ENCODE results near the gene CT45A10. TPM values are rescaled to one million over a fixed set of nuclear protein-coding genes. Genes with fewer than 3 reads are reported as not detected.
"Not testable (repeated sequence)": the region's sequence is repeated elsewhere in the genome, so short reads cannot be mapped to it uniquely, and the experiment has no call there.

CT45A10 gene
- total RNA-seq, 4 donors from 2014 or later: not detected

DNA sequence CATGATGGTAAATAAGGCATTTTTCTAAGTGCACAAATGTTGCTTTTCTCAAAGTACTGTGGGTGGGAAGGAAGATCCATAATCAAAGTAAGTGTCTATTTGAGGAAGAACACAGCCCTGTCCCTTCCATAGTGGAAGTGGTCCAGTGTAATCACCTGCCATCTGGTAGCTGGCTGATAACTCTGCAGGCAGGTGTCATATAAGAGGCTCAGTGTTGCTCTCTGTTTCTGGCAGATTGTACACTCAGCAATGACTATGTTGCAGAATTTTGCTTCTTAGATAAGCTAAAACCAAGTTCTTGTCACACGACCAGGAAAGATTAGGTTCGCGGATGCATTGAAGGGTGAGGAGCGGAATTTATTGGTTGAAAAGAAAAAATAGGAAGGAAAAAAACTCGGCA lies 21.2 kb upstream of the CT45A10 start:
- WGBS: 77% methylated on average over 5 of the region's 5 CpGs
- TF ChIP-seq, protein P1, sequence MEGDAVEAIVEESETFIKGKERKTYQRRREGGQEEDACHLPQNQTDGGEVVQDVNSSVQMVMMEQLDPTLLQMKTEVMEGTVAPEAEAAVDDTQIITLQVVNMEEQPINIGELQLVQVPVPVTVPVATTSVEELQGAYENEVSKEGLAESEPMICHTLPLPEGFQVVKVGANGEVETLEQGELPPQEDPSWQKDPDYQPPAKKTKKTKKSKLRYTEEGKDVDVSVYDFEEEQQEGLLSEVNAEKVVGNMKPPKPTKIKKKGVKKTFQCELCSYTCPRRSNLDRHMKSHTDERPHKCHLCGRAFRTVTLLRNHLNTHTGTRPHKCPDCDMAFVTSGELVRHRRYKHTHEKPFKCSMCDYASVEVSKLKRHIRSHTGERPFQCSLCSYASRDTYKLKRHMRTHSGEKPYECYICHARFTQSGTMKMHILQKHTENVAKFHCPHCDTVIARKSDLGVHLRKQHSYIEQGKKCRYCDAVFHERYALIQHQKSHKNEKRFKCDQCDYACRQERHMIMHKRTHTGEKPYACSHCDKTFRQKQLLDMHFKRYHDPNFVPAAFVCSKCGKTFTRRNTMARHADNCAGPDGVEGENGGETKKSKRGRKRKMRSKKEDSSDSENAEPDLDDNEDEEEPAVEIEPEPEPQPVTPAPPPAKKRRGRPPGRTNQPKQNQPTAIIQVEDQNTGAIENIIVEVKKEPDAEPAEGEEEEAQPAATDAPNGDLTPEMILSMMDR (IDR thresholded peaks at IDR 0.05): no peak
- TF ChIP-seq EP300 (IDR thresholded peaks at IDR 0.05) (no peak), POLR2A (IDR thresholded peaks at IDR 0.05) (no peak), POLR2AphosphoS5 (IDR thresholded peaks at IDR 0.05) (no peak)
- H3K27ac ChIP-seq: no peak overlapping the region

DNA sequence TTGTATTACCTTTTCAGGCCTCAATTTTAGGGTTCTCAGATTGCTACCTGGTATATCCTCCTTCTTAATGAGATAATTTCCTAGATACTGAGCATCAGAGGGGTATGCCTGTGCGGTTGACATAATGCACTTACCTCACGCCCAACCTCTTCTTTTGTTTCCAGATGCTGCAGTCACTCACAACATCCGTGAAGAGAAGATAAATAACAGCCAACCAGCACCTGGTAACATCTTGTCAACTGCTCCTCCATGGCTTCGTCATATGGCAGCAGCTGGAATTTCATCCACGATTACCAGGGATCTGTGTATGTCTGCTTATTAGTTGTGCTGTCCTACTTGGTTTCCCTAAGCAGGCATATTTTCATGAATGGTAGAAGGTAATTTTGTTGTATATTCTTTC lies 17.0 kb upstream of the CT45A10 start:
- WGBS: 71% methylated on average over 5 of the region's 5 CpGs
- no peaks in the 10 kb centered on the region for H3K27me3 ChIP-seq
- no peak overlapping the region for H3K4me3 ChIP-seq
- TF ChIP-seq POLR2A (IDR thresholded peaks at IDR 0.05): no peak
- TF ChIP-seq POLR2AphosphoS5 (IDR thresholded peaks at IDR 0.05): no peak
- TF ChIP-seq EP300 (IDR thresholded peaks at IDR 0.05): no peak
- TF ChIP-seq, protein P1 (IDR thresholded peaks at IDR 0.05): no peak
- DNase-seq (ENCODE audit: low spot score in 2 of 2): no peak
- H3K9me3 ChIP-seq: no peaks in the 10 kb centered on the region
- H3K36me3 ChIP-seq: no peaks in the 10 kb centered on the region
- no peaks in the 10 kb centered on the region for H3K4me1 ChIP-seq
- no peak overlapping the region for H3K27ac ChIP-seq

More for the DNA sequence above, 21.2 kb upstream of the CT45A10 start:
- Histone ChIP-seq H3K9me3 (no peaks in the 10 kb centered on the region), H3K27me3 (no peaks in the 10 kb centered on the region), H3K4me1 (no peaks in the 10 kb centered on the region), H3K36me3 (no peaks in the 10 kb centered on the region), H3K4me3 (no peak overlapping the region)
- DNase-seq (ENCODE audit: low spot score in 2 of 2): no peak

DNA sequence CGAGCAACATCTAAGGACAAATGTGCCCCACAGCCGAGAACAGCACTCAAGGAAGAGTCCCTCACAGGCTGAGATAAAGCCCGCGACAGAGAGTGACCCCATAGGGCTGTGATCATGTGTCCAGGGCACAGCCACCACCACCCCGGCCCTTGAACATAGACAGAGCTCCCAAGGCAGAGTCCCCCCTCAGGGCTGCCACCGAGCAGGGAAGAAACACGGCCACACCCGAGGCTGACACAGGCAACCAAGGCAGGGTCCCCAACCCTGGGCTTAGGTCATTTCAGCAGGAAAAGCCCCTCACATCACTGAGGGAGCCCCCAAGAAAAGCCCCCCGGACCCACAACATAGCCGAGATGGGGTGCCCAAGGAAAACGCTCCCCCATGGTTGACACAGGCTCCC lies 463 bp downstream of the CT45A10 start:
- Histone ChIP-seq H3K4me1 (no peaks in the 10 kb centered on the region), H3K27ac (no peak overlapping the region), H3K9me3 (no peaks in the 10 kb centered on the region), H3K4me3 (no peak overlapping the region), H3K36me3 (no peaks in the 10 kb centered on the region), H3K27me3 (no peaks in the 10 kb centered on the region)
- TF ChIP-seq EP300 (IDR thresholded peaks at IDR 0.05): no peak
- TF ChIP-seq, protein P1 (IDR thresholded peaks at IDR 0.05): no peak
- no peak for TF ChIP-seq POLR2A (IDR thresholded peaks at IDR 0.05)
- TF ChIP-seq POLR2AphosphoS5 (IDR thresholded peaks at IDR 0.05): no peak
- no peak for DNase-seq (ENCODE audit: low spot score in 2 of 2)
- WGBS: 80% methylated on average over 11 of the region's 11 CpGs

DNA sequence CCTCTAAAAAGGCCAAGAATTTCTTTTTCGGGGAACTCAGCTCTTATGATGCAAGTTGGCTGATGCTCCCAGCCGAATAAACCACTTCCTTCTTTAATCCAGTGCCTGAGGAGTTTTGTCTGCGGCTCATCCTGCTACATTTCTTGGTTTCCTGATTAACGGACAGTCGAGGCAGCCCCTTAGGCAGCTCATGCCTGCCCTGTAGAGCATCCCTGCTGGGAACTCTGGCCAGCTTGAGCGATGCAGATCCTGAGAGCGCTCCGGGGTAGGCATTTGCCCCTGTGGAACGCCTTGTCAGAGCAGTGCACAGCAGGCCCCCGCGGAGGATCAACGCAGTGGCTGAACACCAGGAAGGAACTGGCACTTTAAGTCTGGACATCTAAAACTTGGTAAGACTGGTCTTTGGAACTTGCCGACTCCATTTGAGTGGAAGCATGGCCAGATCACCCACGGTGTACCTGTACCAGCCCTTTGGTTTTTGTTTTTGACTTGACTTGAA lies 3.1 kb downstream of the CT45A10 start:
- Histone ChIP-seq H3K27me3 (no peaks in the 10 kb centered on the region), H3K4me3 (no peak overlapping the region), H3K9me3 (no peaks in the 10 kb centered on the region), H3K4me1 (no peaks in the 10 kb centered on the region), H3K36me3 (no peaks in the 10 kb centered on the region), H3K27ac (no peak overlapping the region)
- 91% methylated on average over 14 of the region's 14 CpGs for WGBS
- DNase-seq (ENCODE audit: low spot score in 2 of 2): no peak
- TF ChIP-seq POLR2AphosphoS5 (IDR thresholded peaks at IDR 0.05) (no peak), EP300 (IDR thresholded peaks at IDR 0.05) (no peak), POLR2A (IDR thresholded peaks at IDR 0.05) (no peak)
- TF ChIP-seq, protein P1 (IDR thresholded peaks at IDR 0.05): no peak

DNA sequence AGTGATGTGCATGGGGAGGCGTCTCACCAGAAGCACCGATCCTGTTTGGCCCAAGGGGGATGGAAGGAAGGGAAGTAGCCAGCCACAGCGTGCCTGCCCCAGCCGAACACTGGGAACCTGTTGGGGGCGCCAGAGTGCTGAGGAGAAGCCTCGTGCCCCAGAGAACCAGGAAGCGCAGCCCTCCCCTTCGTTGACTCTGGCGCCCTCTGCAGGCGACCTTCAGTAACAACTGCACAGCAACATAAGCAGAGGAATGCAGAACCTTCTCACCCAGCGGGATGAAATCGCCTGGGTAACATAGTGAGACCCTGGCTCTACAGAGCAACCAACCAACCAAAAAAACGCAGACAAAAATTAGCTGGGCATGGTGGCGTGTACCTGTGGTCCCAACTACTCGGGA lies 4.3 kb downstream of the CT45A10 start:
- not testable (repeated sequence) for DNase-seq (ENCODE audit: low spot score in 2 of 2); H3K4me1 ChIP-seq; H3K36me3 ChIP-seq; H3K4me3 ChIP-seq; H3K27ac ChIP-seq; H3K27me3 ChIP-seq; H3K9me3 ChIP-seq
- WGBS: 72% methylated on average over 8 of the region's 15 CpGs

DNA sequence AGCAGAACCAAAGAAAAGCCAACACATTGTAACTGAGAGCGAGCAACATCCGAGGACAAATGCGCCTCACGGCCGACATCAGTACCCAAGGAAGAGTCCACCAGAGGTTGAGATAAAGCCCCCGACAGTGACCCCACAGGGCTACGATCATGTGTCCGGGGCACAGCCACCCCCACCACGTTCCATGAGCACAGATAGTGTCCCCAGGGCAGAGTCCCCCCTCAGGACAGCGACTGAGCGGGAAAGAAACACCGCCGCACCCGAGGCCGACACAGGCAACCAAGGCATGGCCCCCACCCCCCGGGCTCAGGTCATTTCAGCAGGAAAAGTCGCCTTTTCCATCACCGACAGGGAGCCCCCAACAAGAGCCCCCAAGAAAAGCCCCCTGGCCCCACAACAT lies 5.0 kb downstream of the CT45A10 start:
- DNase-seq (ENCODE audit: low spot score in 2 of 2); H3K9me3 ChIP-seq; H3K27me3 ChIP-seq; H3K36me3 ChIP-seq; H3K27ac ChIP-seq; H3K4me3 ChIP-seq; H3K4me1 ChIP-seq: not testable (repeated sequence)
- WGBS: 89% methylated on average over 10 of the region's 18 CpGs

DNA sequence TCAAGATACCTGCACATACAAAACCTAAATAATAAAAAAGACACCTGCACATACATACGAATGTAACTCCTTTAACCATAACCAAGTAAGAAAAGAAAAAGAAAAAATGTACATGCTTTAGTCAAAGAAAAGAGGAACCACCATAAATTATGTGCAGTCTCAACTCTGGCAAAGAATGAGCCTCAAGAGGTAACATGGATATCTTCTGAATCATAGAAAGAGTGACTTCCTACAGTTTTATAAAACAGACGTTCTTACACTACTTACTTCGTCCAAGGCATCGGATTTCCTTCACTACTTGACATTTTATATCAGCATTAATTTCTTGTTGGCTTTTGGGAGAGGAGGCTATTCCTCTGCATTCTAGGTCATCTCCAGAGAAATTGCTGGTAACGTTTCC lies 10.5 kb downstream of the CT45A10 start:
- DNase-seq (ENCODE audit: low spot score in 2 of 2): not testable (repeated sequence)
- 55% methylated on average over 5 of the region's 5 CpGs for WGBS

DNA sequence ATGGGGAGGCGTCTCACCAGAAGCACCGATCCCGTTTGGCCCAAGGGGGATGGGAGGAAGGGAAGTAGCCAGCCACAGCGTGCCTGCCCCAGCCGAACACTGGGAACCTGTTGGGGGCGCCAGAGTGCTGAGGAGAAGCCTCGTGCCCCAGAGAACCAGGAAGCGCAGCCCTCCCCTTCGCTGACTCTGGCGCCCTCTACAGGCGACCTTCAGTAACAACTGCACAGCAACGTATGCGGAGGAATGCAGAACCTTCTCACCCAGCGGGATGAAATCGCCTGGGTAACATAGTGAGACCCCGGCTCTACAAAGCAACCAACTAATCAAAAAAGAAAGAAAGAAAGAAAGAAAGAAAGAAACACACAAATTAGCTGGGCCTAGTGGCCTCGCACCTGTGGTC lies 21.5 kb downstream of the CT45A10 start, which contains the start of gene CT45A9:
Gene CT45A9, minus strand, starts transcription at position 101 of the 400 bp plus-strand sequence. CDS start 3,751 bp downstream, outside the sequence.
- H3K36me3 ChIP-seq; H3K4me1 ChIP-seq; DNase-seq (ENCODE audit: low spot score in 2 of 2); H3K27me3 ChIP-seq; H3K4me3 ChIP-seq; H3K9me3 ChIP-seq; H3K27ac ChIP-seq: not testable (repeated sequence)
- WGBS: no CpG with 5 or more reads among the region's 17 CpGs

More for the DNA sequence above, 10.5 kb downstream of the CT45A10 start:
- not testable (repeated sequence) for H3K9me3 ChIP-seq, H3K4me1 ChIP-seq, H3K27ac ChIP-seq, H3K4me3 ChIP-seq, H3K27me3 ChIP-seq, H3K36me3 ChIP-seq

DNA sequence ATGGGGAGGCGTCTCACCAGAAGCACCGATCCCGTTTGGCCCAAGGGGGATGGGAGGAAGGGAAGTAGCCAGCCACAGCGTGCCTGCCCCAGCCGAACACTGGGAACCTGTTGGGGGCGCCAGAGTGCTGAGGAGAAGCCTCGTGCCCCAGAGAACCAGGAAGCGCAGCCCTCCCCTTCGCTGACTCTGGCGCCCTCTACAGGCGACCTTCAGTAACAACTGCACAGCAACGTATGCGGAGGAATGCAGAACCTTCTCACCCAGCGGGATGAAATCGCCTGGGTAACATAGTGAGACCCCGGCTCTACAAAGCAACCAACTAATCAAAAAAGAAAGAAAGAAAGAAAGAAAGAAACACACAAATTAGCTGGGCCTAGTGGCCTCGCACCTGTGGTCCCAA lies 38.8 kb downstream of the CT45A10 start, which contains the start of gene CT45A8:
Gene CT45A8, minus strand, starts transcription at position 101 of the 400 bp plus-strand sequence. CDS start 3,755 bp downstream, outside the sequence.
- not testable (repeated sequence) for H3K9me3 ChIP-seq; H3K4me3 ChIP-seq; DNase-seq (ENCODE audit: low spot score in 2 of 2); H3K27ac ChIP-seq; H3K36me3 ChIP-seq; H3K27me3 ChIP-seq; H3K4me1 ChIP-seq
- no CpG with 5 or more reads among the region's 17 CpGs for WGBS

DNA sequence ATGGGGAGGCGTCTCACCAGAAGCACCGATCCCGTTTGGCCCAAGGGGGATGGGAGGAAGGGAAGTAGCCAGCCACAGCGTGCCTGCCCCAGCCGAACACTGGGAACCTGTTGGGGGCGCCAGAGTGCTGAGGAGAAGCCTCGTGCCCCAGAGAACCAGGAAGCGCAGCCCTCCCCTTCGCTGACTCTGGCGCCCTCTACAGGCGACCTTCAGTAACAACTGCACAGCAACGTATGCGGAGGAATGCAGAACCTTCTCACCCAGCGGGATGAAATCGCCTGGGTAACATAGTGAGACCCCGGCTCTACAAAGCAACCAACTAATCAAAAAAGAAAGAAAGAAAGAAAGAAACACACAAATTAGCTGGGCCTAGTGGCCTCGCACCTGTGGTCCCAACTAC lies 56.1 kb downstream of the CT45A10 start, which contains the start of gene CT45A7:
Gene CT45A7, minus strand, starts transcription at position 101 of the 400 bp plus-strand sequence. CDS start 3,747 bp downstream, outside the sequence.
- not testable (repeated sequence) for H3K9me3 ChIP-seq; DNase-seq (ENCODE audit: low spot score in 2 of 2); H3K4me1 ChIP-seq; H3K36me3 ChIP-seq; H3K4me3 ChIP-seq; H3K27me3 ChIP-seq; H3K27ac ChIP-seq
- WGBS: no CpG with 5 or more reads among the region's 17 CpGs

Data from suprapubic skin (tissue), 4 donors.